Smooth muscle cell (in vitro differentiated cells): Measurements from ENCODE around the gene FNDC3B. TPM values are rescaled to one million over a fixed set of nuclear protein-coding genes. Genes with fewer than 3 reads are reported as not detected.

Source experiments
- DNase-seq: peaks from one replicate; lab custom pipeline; 2025; ENCODE audit not compliant: unreplicated experiment; lab: John Stamatoyannopoulos, UW
- H2AFZ ChIP-seq: fragments of 200-600 bp; sonication (generic); 2 replicates; pipeline ENCODE4 v1.6.0; 2016; ENCODE audit warnings: antibody characterized with exemption, low read depth, mild to moderate bottlenecking
- H3F3A ChIP-seq: fragments of 200-600 bp; sonication (generic); 2 replicates; pipeline ENCODE4 v1.6.0; 2017; ENCODE audit warnings: antibody characterized with exemption, low read depth
- H3K27ac ChIP-seq: fragments of 200-600 bp; sonication (generic); 2 replicates; pipeline ENCODE4 v1.5.1; 2016; ENCODE audit warnings: low read depth, mild to moderate bottlenecking
- H3K27me3 ChIP-seq: fragments of 200-600 bp; sonication (generic); 2 replicates; pipeline ENCODE4 v1.6.1; 2016; ENCODE audit warnings: low read depth, mild to moderate bottlenecking
- H3K36me3 ChIP-seq: fragments of 200-600 bp; sonication (generic); 2 replicates; pipeline ENCODE4 v1.5.1; 2016; ENCODE audit warnings: low read depth
- H3K4me1 ChIP-seq: fragments of 200-600 bp; sonication (generic); 2 replicates; pipeline ENCODE4 v1.5.1; 2016; ENCODE audit warnings: low read depth
- H3K4me2 ChIP-seq: fragments of 200-600 bp; sonication (generic); 2 replicates; pipeline ENCODE4 v1.6.0; 2016; ENCODE audit warnings: mild to moderate bottlenecking
- H3K4me3 ChIP-seq: fragments of 200-600 bp; sonication (generic); 2 replicates; pipeline ENCODE4 v1.5.1; 2016; ENCODE audit warnings: mild to moderate bottlenecking
- H3K79me2 ChIP-seq: fragments of 200-600 bp; sonication (generic); 2 replicates; pipeline ENCODE4 v1.6.0; 2016; ENCODE audit warnings: low read depth, mild to moderate bottlenecking
- H3K9ac ChIP-seq: fragments of 200-600 bp; sonication (generic); 2 replicates; pipeline ENCODE4 v1.6.0; 2016; ENCODE audit warnings: low read depth
- H3K9me3 ChIP-seq: fragments of 200-600 bp; sonication (generic); replicated peaks from 2 replicates; pipeline ENCODE4 v1.5.1; 2016; ENCODE audit warnings: low read depth
- H4K20me1 ChIP-seq: fragments of 200-600 bp; sonication (generic); 2 replicates; pipeline ENCODE4 v1.6.0; 2016; ENCODE audit warnings: low read depth
- CTCF ChIP-seq: fragments of 200-600 bp; sonication (generic); IDR thresholded peaks from 2 replicates; pipeline ENCODE4 v1.5.1; 2017; ENCODE audit warnings: borderline replicate concordance, mild to moderate bottlenecking, antibody characterized with exemption; ENCODE audit not compliant: insufficient read depth, poor library complexity, severe bottlenecking
- WGBS: methylation state at CpG from one replicate; pipeline ENCODE4 v1.1.7; 2016; ENCODE audit warnings: low lambda C conversion rate; 5-methylcytosine and 5-hydroxymethylcytosine counted together
- polyA plus RNA-seq: library from polyadenylated mRNA; unstranded; fragments of >200 nt; fragmentation: Nextera tagmentation; extraction: Ambion mirVana; gene quantifications from 2 replicates; pipeline ENCODE4 v1.2.1, GENCODE V29; 2016
- total RNA-seq: library from RNA; depleted of rRNA; stranded (reverse); fragments of >200 nt; gene quantifications from 2 replicates; pipeline ENCODE4 v1.2.3, GENCODE V29; 2014

FNDC3B gene
- total and polyA plus RNA-seq, 2 experiments from 2014 or later, result 149 to 294 TPM

DNA sequence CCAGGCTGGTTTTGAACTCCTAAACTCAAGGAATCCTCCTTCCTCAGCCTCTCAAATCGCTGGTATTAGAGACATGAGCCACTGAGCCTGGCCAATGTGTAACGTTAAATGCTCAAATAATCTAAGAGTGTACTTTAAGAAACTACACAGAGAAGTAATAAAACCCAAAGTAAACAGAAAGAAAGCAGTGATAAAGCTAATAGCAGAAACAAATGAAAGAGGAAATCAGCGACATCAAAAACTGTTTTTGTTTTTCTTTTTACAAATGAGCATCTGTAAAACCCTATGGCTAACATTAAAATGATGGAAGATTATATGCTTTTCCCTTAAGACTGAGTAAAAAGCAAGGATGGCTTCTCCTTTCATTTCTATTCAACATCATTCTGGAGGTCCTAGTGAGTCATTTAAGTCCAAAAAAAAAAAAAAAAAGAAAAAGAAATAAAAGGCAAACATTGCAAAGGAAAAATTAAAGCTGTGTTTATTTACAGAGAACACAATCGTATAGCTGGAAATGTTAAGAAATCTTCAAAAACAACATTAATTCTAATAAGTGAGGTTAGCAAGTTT, 36.8 kb upstream of the FNDC3B start:
- H3F3A ChIP-seq, result no peaks in the 10 kb centered on the region
- peak overlapping the region; percentile 63 for H3K4me2 ChIP-seq
- 55% methylated on average over 4 of the region's 4 CpGs for WGBS
- no peaks in the 10 kb centered on the region for H3K4me1 ChIP-seq
- no peaks in the 10 kb centered on the region for H3K36me3 ChIP-seq
- H3K9me3 ChIP-seq, result no peaks in the 10 kb centered on the region
- no peak for DNase-seq
- no peak overlapping the region for H3K9ac ChIP-seq
- no peaks in the 10 kb centered on the region for H3K79me2 ChIP-seq
- H3K27ac ChIP-seq, result peak overlapping the region; percentile 57
- no peak overlapping the region for H3K4me3 ChIP-seq
- no peaks in the 10 kb centered on the region for H4K20me1 ChIP-seq
- H2AFZ ChIP-seq, result peak overlapping the region; percentile 49
- no peaks in the 10 kb centered on the region for H3K27me3 ChIP-seq
- no peak for TF ChIP-seq CTCF

DNA sequence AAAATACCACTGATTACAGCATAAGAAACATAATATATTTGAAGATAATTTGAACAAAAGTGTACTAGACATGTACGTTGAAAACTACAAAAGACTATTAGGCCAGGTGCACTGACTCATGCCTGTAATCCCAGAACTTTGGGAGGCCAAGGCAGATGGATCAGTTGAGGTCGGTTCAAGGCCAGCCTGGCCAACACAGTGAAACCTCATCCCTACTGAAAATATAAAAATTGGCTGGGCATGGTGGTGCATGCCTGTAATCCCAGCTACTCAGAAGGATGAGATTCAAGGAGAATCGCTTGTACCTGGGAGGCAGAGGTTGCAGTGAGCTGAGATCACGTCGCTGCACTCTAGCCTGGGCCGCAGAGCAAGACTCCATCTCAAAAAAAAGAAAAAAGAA, 36.2 kb upstream of the FNDC3B start:
- WGBS, result 89% methylated on average over 6 of the region's 6 CpGs
- no peaks in the 10 kb centered on the region for H3K79me2 ChIP-seq

DNA sequence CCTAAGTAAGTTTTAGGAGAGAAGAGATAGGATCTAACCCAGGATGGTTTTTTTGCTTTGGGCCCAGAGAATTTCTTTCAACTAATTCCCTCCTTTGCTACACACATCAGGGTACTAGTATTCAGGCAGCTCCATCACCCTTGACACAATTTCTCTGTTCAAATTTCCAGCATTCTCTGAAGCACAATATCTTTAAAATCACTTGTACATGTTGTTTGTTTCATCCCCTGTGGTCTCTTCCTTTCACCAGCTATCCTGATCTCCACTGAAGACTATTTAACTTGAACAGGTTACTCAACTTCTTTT, 32.4 kb upstream of the FNDC3B start:
- Histone ChIP-seq H3K4me2 (no peak overlapping the region), H3K36me3 (no peaks in the 10 kb centered on the region), H3F3A (no peaks in the 10 kb centered on the region), H2AFZ (no peak overlapping the region), H3K27ac (no peak overlapping the region), H3K9ac (no peak overlapping the region), H3K27me3 (no peaks in the 10 kb centered on the region), H3K9me3 (no peaks in the 10 kb centered on the region), H4K20me1 (no peaks in the 10 kb centered on the region), H3K4me3 (no peak overlapping the region), H3K4me1 (peaks cover 3% of the 10 kb centered on the region), H3K79me2 (no peaks in the 10 kb centered on the region)
- no peak for TF ChIP-seq CTCF
- DNase-seq, result no peak

More for the DNA sequence above, 36.2 kb upstream of the FNDC3B start:
- Histone ChIP-seq H4K20me1 (no peaks in the 10 kb centered on the region), H3K9ac (no peak overlapping the region), H3K9me3 (no peaks in the 10 kb centered on the region), H3K27me3 (no peaks in the 10 kb centered on the region), H3K4me1 (no peaks in the 10 kb centered on the region), H3K36me3 (no peaks in the 10 kb centered on the region), H3K4me3 (no peak overlapping the region), H2AFZ (no peak overlapping the region), H3K4me2 (no peak overlapping the region), H3F3A (no peaks in the 10 kb centered on the region), H3K27ac (peak overlapping the region; percentile 57)
- DNase-seq, result no peak
- TF ChIP-seq CTCF, result no peak

DNA sequence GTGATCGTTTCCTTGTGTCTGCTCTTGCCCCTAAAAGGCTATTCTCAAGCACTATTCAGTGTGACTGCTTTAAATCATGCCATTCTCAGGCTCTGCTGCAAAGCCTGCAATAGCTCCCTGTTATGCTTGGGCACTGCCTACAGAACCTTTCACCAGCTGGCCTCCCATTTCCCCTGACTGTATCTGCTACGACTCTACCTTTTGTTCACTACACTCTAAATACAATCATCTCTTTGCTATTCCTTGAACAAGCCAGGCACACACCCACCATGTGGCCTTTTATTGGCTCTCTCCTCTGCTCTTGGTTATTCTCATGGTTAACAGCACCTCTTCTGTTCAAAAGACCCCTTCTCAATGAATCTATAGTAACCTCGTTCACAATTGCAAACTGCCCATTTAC, 29.6 kb upstream of the FNDC3B start:
- Histone ChIP-seq H4K20me1 (no peaks in the 10 kb centered on the region), H3K27ac (no peak overlapping the region), H3K79me2 (no peaks in the 10 kb centered on the region), H3K36me3 (no peaks in the 10 kb centered on the region), H3K9ac (no peak overlapping the region), H3F3A (no peaks in the 10 kb centered on the region), H3K9me3 (no peaks in the 10 kb centered on the region), H3K4me3 (no peak overlapping the region), H3K27me3 (no peaks in the 10 kb centered on the region), H3K4me1 (peaks cover 3% of the 10 kb centered on the region), H3K4me2 (no peak overlapping the region), H2AFZ (peak overlapping the region; percentile 50)
- no peak for TF ChIP-seq CTCF
- DNase-seq, result no peak
- WGBS, result 63% methylated on average over 3 of the region's 3 CpGs
